Putamen (tissue), 1 donor: ENCODE measurements around the gene TCF7L2.

Experiments
- DNase-seq: peaks from one replicate; pipeline ENCODE4 v3.0.0-alpha.2; 2016; ENCODE audit warnings: low spot score

Gene TCF7L2

DNA sequence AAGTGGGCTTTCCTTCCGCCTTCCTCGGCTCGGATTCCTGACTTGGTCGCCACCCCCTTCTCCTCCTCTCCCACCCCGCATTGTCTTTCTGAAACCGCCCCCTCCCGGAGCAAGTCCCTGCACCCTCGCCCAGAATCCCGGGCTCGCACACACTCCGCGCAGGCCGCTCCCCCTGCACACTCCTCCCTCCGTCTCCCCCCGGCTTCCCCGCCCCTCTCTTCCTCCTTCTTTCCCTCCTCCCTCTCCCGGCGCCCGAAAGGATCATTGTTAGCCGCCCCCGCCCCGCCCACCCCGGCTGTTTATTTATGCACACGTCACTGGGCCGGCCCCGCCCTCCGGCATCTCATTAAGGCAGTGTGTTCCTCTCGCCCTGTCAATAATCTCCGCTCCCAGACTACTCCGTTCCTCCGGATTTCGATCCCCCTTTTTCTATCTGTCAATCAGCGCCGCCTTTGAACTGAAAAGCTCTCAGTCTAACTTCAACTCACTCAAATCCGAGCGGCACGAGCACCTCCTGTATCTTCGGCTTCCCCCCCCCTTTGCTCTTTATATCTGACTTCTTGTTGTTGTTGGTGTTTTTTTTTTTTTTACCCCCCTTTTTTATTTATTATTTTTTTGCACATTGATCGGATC is at the start of gene TCF7L2:
TCF7L2 (plus strand) TSS at position 373 of the 633 bp plus-strand sequence. CDS start 510 bp downstream, outside the sequence.
- DNase-seq, result peak; percentile 97

- no peak for DNase-seq
Measured at GRCh38 chr10:112902730-112903129, 47.3 kb upstream of the TCF7L2 start.

GRCh38 chr10:112904000-112904399 is 46.0 kb upstream of the TCF7L2 start:
- DNase-seq, result no peak

DNA sequence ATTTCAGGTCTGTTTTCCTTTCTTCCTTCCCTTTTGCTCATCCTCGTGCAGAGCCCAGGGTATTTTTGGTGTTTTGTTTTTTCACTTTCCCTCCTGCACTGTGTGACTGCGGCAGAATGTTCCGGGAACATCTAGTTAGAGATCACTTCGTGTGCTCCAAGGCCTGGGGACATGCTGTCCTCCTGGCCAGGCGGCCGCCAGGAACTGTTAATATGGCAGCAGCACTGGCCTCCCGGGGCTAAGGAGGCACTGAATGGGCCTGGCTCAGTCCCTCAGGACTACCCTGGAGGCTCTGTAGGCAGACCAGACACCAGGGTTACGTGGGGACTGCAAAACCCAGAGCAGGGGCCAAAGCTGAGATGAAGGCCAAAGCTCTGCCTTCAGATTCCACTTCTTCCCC is 43.1 kb upstream of the TCF7L2 start:
- no peak for DNase-seq

DNA sequence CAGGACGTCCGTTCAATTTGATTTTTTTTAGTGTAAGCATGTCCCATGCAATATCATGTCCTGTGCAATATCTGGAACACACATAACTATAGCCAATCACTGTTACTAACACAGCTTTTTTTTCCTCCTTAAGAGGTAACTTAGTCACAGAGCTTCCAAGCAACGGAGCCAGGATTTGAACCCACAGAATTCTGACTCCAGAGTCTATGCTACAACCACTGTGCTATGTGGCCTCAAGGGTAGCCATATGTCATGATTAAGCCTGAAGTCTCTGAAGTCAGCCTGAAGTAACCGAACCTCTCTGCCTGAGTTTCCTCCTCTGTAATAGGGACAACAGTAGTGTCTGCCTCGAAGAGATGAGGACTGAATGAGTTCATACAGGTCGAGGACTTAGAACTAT is 42.2 kb upstream of the TCF7L2 start:
- no peak for DNase-seq

- no peak for DNase-seq
Measured at GRCh38 chr10:112911206-112911605, 38.8 kb upstream of the TCF7L2 start.

- no peak for DNase-seq
Measured at GRCh38 chr10:112912410-112912928, 37.6 kb upstream of the TCF7L2 start.

- no peak for DNase-seq
Measured at GRCh38 chr10:112913255-112913654, 36.8 kb upstream of the TCF7L2 start.

DNA sequence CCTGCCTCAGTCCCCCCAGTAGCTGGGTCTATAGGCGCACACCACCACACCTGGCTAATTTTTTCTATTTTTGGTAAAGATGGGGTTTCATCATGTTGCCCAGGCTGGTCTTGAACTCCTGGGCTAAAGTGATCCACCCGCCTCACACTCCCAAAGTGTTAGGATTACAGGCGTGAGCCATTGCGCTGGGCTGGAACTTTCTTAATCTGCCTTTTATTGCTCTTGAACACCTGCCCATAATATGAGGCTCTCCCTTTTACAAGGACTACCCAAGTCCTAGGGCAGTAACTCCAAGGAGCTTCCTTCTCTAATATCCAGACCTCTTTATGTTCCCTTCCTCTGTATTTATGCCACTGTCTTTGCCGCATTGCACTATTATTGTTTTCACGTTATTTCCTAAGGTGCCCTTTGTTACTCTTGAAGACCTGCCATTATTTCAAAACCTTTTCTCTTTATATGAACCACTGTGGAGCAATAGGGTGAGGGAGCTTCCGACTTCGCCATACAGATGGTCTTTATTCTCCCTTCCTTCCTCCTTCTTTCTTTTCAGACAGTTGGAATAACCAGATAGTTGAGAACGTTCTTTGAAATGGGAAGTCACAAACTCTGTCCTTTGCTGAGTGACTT is 36.3 kb upstream of the TCF7L2 start:
- DNase-seq, result no peak

DNA sequence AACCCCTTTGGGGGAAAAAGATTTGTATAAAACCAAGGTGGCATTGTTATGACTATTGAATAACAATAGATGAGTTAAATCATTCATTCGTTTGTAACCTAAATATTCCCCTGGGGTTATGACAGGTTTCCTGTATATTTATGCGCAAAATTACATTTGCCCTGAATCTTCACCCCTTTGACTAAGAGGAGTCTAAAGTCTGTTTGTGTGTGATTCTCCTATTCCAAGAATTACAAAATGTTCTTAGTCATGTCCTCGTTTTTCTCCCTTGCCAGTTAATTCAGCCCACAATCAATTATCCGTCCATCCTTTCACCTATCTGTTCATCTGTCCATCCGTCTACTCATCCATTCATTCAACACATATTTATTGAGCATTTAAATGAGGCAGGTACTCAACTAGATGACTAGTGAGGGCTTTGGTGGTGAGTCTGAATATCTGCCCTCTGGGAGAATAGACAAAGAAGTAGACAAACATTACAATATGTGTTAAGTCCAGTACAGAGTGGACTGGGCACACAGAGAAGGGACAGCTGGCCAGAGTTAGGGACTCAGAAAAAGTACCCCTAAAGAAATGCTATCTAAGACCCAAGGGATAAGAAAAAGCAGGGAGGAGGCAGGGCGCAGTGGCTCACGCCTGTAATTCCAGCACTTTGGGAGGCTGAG is 35.6 kb upstream of the TCF7L2 start:
- no peak for DNase-seq

DNA sequence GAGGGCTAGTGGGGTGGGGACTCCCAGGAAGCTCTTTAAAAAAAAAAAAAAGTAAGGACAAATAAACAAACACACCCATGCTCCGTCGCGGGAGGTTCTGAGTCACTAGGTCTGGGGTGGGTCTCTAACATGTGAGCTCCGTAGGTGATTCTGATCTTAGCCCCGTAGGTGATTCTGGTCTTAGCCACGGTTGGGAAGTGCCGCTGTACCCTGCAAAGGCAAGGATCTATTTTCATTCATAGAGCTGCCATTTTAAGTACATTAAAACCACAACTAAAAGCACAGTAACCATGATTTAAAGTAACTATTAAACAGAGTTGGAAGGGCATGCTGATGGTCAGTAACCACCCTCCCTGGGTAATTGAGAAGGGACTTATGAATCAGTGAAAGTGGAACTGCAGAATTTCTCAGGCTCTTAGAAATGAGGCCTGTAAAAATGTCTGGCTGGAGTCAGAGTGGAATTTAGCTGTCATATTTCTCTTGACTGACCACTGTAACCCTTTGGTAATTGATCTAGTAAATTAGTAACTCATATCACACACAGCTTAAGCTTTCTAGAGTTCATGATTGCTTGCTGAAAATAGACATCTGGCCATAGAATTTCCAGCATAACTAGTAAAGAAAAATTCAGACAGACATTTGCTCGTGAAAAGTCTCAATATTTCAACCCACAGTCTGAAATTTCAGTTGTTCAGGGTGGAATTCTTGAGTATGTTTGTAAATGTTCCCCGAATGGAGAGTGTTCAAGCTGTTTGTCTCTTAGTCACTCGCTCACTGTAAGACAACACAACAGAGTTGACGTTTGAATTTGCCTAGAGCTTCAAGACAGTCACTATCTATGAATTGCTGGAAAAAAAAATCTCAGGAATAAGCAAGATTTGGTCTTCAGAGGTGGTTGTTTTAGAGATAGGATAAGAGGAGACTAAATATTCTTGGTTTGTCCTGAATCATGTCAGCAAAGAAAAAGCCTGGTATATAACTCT is 34.2 kb upstream of the TCF7L2 start:
- DNase-seq, result no peak

- DNase-seq, result no peak
Measured at GRCh38 chr10:112917681-112918080, 32.4 kb upstream of the TCF7L2 start.

DNA sequence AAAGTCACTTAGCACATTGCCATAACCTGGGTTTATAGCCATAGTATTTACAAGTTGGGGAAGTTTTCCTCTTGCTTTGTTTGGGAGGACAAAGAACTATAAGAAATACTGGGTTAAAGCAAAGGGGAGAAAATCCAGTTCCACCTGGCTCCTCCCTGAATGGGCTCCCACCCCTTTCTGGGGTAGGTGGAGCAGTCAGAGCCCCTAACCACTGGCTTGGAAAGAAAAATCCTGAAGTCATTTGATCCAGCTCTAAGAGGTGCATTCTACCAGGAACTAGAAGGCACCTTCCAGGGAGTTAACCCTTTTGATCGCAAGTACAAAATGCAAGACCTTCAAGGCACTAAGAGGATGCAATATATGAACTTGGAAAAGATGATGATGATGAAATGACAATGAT is 31.3 kb upstream of the TCF7L2 start:
- no peak for DNase-seq

GRCh38 chr10:112919721-112920120 is 30.3 kb upstream of the TCF7L2 start:
- no peak for DNase-seq

- no peak for DNase-seq
Measured at GRCh38 chr10:112926906-112927688, 22.9 kb upstream of the TCF7L2 start.

DNA sequence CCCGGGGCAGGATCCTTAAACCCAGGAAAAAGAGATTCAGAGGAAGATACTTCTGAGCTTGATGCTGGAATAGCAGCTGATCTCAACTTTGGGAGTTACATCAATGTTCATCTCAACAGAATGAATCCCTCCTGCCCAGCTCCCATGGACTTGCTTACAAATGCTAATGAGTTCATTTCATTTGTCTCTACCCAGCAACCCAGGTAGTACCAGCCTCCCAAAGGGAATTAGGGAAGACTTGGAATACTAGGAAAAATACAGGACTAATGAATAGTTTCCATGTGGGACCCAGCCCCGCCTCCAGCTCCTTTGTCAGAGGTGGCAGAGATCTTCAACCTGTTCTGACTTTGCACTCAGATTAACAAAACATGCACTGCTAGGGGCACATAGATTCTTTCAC is 22.1 kb upstream of the TCF7L2 start:
- DNase-seq, result no peak

GRCh38 chr10:112932658-112933057 is 17.4 kb upstream of the TCF7L2 start:
- no peak for DNase-seq

GRCh38 chr10:112934193-112934592 is 15.9 kb upstream of the TCF7L2 start:
- DNase-seq, result no peak

- no peak for DNase-seq
Measured at GRCh38 chr10:112938808-112939482, 11.1 kb upstream of the TCF7L2 start.

GRCh38 chr10:112945811-112946210 is 4.2 kb upstream of the TCF7L2 start:
- DNase-seq, result no peak

DNA sequence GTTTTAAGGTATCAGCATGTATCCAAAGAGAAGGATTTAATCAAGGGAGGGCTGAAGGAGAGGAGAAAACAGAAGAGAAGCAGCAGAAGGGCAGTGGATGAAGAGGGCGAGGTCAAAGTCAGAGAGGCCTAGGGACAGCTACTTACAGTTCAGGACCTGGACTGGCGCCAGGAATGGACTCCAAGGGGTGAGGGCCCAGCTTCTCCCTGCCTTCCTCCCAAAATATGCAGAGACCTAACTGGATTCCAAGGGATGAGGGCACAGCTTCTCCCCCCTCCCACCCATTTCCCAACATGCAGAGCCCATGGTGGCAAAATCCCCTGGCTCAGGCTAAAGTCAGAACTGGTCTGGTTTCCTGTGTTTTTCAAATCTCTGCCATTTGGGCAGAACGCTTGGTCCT is 3.4 kb upstream of the TCF7L2 start:
- no peak for DNase-seq
